Tibial artery (tissue), 4 donors: ENCODE measurements around the gene ZNF333.
A peak's percentile ranks its signal among the peaks of the same experiment; 100 is the strongest.
"Not testable (repeated sequence)": the region's sequence is repeated elsewhere in the genome, so short reads cannot be mapped to it uniquely, and the experiment has no call there.

ENCODE experiments used
- DNase-seq, 2 donors: peaks; one replicate each; pipeline ENCODE4 v3.0.0-alpha.2; 2019
- H3K27ac ChIP-seq, 2 donors: fragments of 200-600 bp; sonication (generic) in 1 of 2; 1 replicate in 1 of 2; 2 replicates in 1 of 2; pipeline ENCODE4 v1.5.1; 2018 to 2019; ENCODE audit warnings: mild to moderate bottlenecking in 1 of 2
- H3K27me3 ChIP-seq, 2 donors: fragments of 200-600 bp; sonication (generic) in 1 of 2; one replicate each; pipeline versions ENCODE4 v1.5.1 to v1.6.0; 2016 to 2019
- H3K36me3 ChIP-seq, 3 donors: fragments of 200-600 bp; sonication (generic) in 2 of 3; one replicate each; pipeline ENCODE4 v1.5.1; 2016 to 2019; ENCODE audit warnings: mild to moderate bottlenecking in 2 of 3
- H3K4me1 ChIP-seq, 4 donors: fragments of 200-600 bp; sonication (generic) in 2 of 4; 1 replicate in 3 of 4; 2 replicates in 1 of 4; pipeline ENCODE4 v1.5.1; 2016 to 2019
- H3K4me3 ChIP-seq, 2 donors: fragments of 200-600 bp; sonication (generic) in 1 of 2; 1 replicate in 1 of 2; 2 replicates in 1 of 2; pipeline ENCODE4 v1.5.1; 2018 to 2019; ENCODE audit warnings: mild to moderate bottlenecking in 2 of 2
- H3K9me3 ChIP-seq, 3 donors: fragments of 200-600 bp; sonication (generic) in 1 of 3; one replicate each; pipeline ENCODE4 v1.5.1; 2016 to 2019
- CTCF ChIP-seq, 2 experiments: fragments of 200-600 bp in 1 of 2; fragments of 450-650 bp in 1 of 2; IDR thresholded peaks; one replicate each; pipeline ENCODE4 v1.5.1; 2017 to 2019; ENCODE audit warnings: antibody characterized with exemption in 2 of 2, mild to moderate bottlenecking in 1 of 2, moderate library complexity in 1 of 2
- intact Hi-C: fragments of 100-400 bp; cut with DNase I; formaldehyde crosslinking; loops from one replicate; pipeline ENCODE4 v1.15.0; 2023; ENCODE audit warnings: low total_unique reads

ZNF333 gene

GRCh38 chr19:14779151-14779550, 89.3 kb downstream of the ZNF333 start:
- H3K27me3 ChIP-seq, result peaks cover 0 to 34% of the 10 kb centered on the region in 2 donors
- intact Hi-C loops, result no loop called here
- no peak for DNase-seq

GRCh38 chr19:14780622-14781225, 90.9 kb downstream of the ZNF333 start:
- peak in 1 of 2 donors; percentile 20 for DNase-seq
- H3K4me3 ChIP-seq, H3K9me3 ChIP-seq, H3K36me3 ChIP-seq, H3K27ac ChIP-seq, intact Hi-C loops, H3K4me1 ChIP-seq: not testable (repeated sequence)
- H3K27me3 ChIP-seq, result peaks cover 0 to 31% of the 10 kb centered on the region in 2 donors

More at GRCh38 chr19:14779151-14779550, 89.3 kb downstream of the ZNF333 start:
- Histone ChIP-seq H3K9me3 (no peaks in the 10 kb centered on the region), H3K4me1 (peaks cover 0 to 3% (median 1%) of the 10 kb centered on the region in 4 donors), H3K27ac (no peak overlapping the region), H3K4me3 (no peak overlapping the region), H3K36me3 (no peaks in the 10 kb centered on the region)
- no peak for TF ChIP-seq CTCF (IDR thresholded peaks at IDR 0.05)

- peaks cover 0 to 32% of the 10 kb centered on the region in 2 donors for H3K27me3 ChIP-seq
These were observed 92.1 kb downstream of the ZNF333 start for GRCh38 chr19:14781713-14782536.

GRCh38 chr19:14782626-14783409, 93.0 kb downstream of the ZNF333 start:
- Histone ChIP-seq H3K27me3 (peaks cover 0 to 29% of the 10 kb centered on the region in 2 donors), H3K27ac (no peak overlapping the region), H3K36me3 (no peaks in the 10 kb centered on the region), H3K9me3 (peaks cover 0 to 4% (median 0%) of the 10 kb centered on the region in 3 donors), H3K4me1 (peaks cover 0 to 4% (median 0%) of the 10 kb centered on the region in 4 donors), H3K4me3 (no peak overlapping the region)
- DNase-seq, result peak in 1 of 2 donors; percentile 21
- intact Hi-C loops, result no loop called here
- no peak for TF ChIP-seq CTCF (IDR thresholded peaks at IDR 0.05)

More at GRCh38 chr19:14781713-14782536, 92.1 kb downstream of the ZNF333 start:
- intact Hi-C loops, H3K27ac ChIP-seq, H3K4me3 ChIP-seq, H3K9me3 ChIP-seq, H3K4me1 ChIP-seq, H3K36me3 ChIP-seq: not testable (repeated sequence)
- DNase-seq, result peak in 1 of 2 donors; percentile 17
